ENCODE data around the gene SHBG. TPM values are rescaled to one million over a fixed set of nuclear protein-coding genes. Genes with fewer than 3 reads are reported as not detected.

SHBG gene
- total and polyA plus RNA-seq, 2 of the 8 experiments (the other 6 are each of a cell fraction or from before 2014, with no cell fraction given), result 1.1 to 1.2 TPM

- 1% methylated on average over 30 of the region's 45 CpGs; no CpG with 5 or more reads in 1 of the 2 experiments for WGBS, 2 experiments (ENCODE audit: extremely low coverage in 1 of 2, insufficient coverage in 1 of 2, insufficient read length in 1 of 2, insufficient replicate concordance in 2 of 2, low coverage in 1 of 2, low lambda C conversion rate in 2 of 2, missing lambda C conversion rate in 1 of 2)
- TF ChIP-seq, protein P1, sequence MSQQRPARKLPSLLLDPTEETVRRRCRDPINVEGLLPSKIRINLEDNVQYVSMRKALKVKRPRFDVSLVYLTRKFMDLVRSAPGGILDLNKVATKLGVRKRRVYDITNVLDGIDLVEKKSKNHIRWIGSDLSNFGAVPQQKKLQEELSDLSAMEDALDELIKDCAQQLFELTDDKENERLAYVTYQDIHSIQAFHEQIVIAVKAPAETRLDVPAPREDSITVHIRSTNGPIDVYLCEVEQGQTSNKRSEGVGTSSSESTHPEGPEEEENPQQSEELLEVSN (IDR thresholded peaks at IDR 0.05), result 0 out of 2 replicates have a peak, but pooled peaks have one; percentile 12
These were observed 21.2 kb downstream of the SHBG start for GRCh38 chr17:7651097-7651664.

More at GRCh38 chr17:7651097-7651664, 21.2 kb downstream of the SHBG start:
- ChIA-PET CTCF (ENCODE audit: partially characterized antibody) (interaction anchor here (0.6 to 18.2 kb wide), 15 partner anchors 10 to 471 kb away, joined by 3 to 211 read pairs (median 5); partner anchors contain the start of genes CHD3, FXR2, SAT2 and SHBG), POLR2A (ENCODE audit: partially characterized antibody) (interaction anchor here (0.6 to 79.4 kb wide), 16 partner anchors 11 to 522 kb away, joined by 3 to 2272 read pairs (median 6); partner anchors contain the start of genes ATP1B2, CD68, DNAH2 and FXR2)
- H3K9ac ChIP-seq (replicated peaks in 1 of 4; ENCODE audit: extremely low read depth in 1 of 4, low read depth in 3 of 4, low read length in 3 of 4), result peak overlapping the region in 1 of 4 experiments; percentile 13; a peak in 4 of 7 replicates
- H2BK120ac ChIP-seq (replicated peaks; ENCODE audit: low read depth, low read length), result no peak overlapping the region
- H4K20me1 ChIP-seq (replicated peaks in 1 of 2; ENCODE audit: control insufficient read depth in 1 of 2, insufficient read depth in 2 of 2, low read length in 2 of 2), result peaks cover 0 to 3% of the 10 kb centered on the region in 2 experiments
- H3K79me2 ChIP-seq (ENCODE audit: control insufficient read depth in 1 of 2, insufficient read depth in 2 of 2, low read length in 2 of 2), result no peaks in the 10 kb centered on the region
- FAIRE-seq (no peak), DNase-seq (ENCODE audit: low read depth in 1 of 2, low spot score in 2 of 2) (no peak)
- peak overlapping the region; percentile 91 to 99 for H3K4me2 ChIP-seq (ENCODE audit: insufficient read depth in 1 of 2, low read depth in 2 of 2, low read length in 2 of 2)
- H3K27me3 ChIP-seq (replicated peaks in 1 of 4; ENCODE audit: control insufficient read depth in 3 of 4, extremely low read depth in 1 of 4, insufficient read depth in 3 of 4, low read length in 3 of 4), result peaks cover 0 to 13% (median 4%) of the 10 kb centered on the region in 4 experiments; a peak in 4 of 7 replicates
- no peak overlapping the region for H2BK20ac ChIP-seq (ENCODE audit: low read length)
- H3K36me3 ChIP-seq (ENCODE audit: control insufficient read depth in 2 of 4, insufficient read depth in 4 of 4, low read length in 3 of 4), result no peaks in the 10 kb centered on the region; a peak in 2 of 8 replicates
- H3K4ac ChIP-seq (replicated peaks; ENCODE audit: insufficient read length, low read depth, low read length), result no peak overlapping the region
- peaks cover under 1 to 14% (median 8%) of the 10 kb centered on the region in 4 experiments; a peak in 6 of 7 replicates for H3K4me1 ChIP-seq (replicated peaks in 1 of 4; ENCODE audit: control insufficient read depth in 3 of 4, insufficient read depth in 4 of 4, low read length in 3 of 4)
- H3K56ac ChIP-seq (replicated peaks; ENCODE audit: insufficient read length, low read depth, low read length), result no peak overlapping the region
- H2BK5ac ChIP-seq (ENCODE audit: low read depth, low read length), result no peak overlapping the region
- peak overlapping the region; percentile 43 to 87 (median 63) for H3K4me3 ChIP-seq (ENCODE audit: extremely low read depth in 1 of 4, insufficient read depth in 2 of 4, low read depth in 3 of 4, low read length in 4 of 4)
- no peak overlapping the region for H3K27ac ChIP-seq (ENCODE audit: low read depth, low read length)
- no peak overlapping the region for H4K5ac ChIP-seq (ENCODE audit: insufficient read length, low read depth, low read length)
- H2BK15ac ChIP-seq (ENCODE audit: low read length), result no peak overlapping the region
- H4K91ac ChIP-seq (replicated peaks; ENCODE audit: insufficient read length, low read length), result no peak overlapping the region
- no peak overlapping the region for H2BK12ac ChIP-seq (ENCODE audit: low read depth, low read length)
- no peak overlapping the region for H3K23ac ChIP-seq (ENCODE audit: insufficient read length)
- H4K8ac ChIP-seq (ENCODE audit: extremely low read depth, insufficient read depth, low read length), result no peak overlapping the region
- no peak overlapping the region; the same call in 1 of the 2 replicates for H2AFZ ChIP-seq (ENCODE audit: low read length)
- no peak overlapping the region for H2AK5ac ChIP-seq (ENCODE audit: low read depth, low read length)
- no peaks in the 10 kb centered on the region for H3K9me3 ChIP-seq (ENCODE audit: insufficient read depth in 2 of 2, low read depth in 1 of 2, low read length in 1 of 2)
- peaks cover 15% of the 10 kb centered on the region for H3K23me2 ChIP-seq (ENCODE audit: low read depth, low read length)
- no peaks in the 10 kb centered on the region for H3K79me1 ChIP-seq (ENCODE audit: low read depth, low read length)
- no peak overlapping the region for H3K14ac ChIP-seq (ENCODE audit: insufficient read length)
- H3K18ac ChIP-seq (ENCODE audit: extremely low read depth, low read length), result no peak overlapping the region; the same call in 1 of the 2 replicates
